HEK293 (cell line): ENCODE measurements around the gene SH3PXD2B.

Experiments used
- CTCF ChIA-PET: fragments of 350-600 bp; formaldehyde crosslinking; extraction: SDS; loops from one replicate; lab custom pipeline; 2021; ENCODE audit warnings: antibody characterized with exemption; lab: Yijun Ruan, JAX
- POLR2A ChIA-PET: fragments of 300-600 bp; formaldehyde crosslinking; extraction: SDS; loops from one replicate; lab custom pipeline; 2020; ENCODE audit warnings: antibody characterized with exemption, inconsistent platforms; lab: Yijun Ruan, JAX
- H3K27ac ChIP-seq: fragments of 200-500 bp; sonication (Bioruptor generic); 2 replicates; pipeline ENCODE4 v1.5.1; 2014; ENCODE audit warnings: low read depth, low read length, control low read depth, inconsistent platforms; ENCODE audit errors: extremely low read depth
- H3K36me3 ChIP-seq, 2 experiments: fragments of 200-500 bp in 1 of 2; sonication (Bioruptor generic) in 1 of 2; 1 replicate in 1 of 2; 2 replicates in 1 of 2; pipeline ENCODE4 v1.5.1; 2014 to 2017; ENCODE audit warnings: inconsistent platforms in 2 of 2, low read length in 2 of 2; ENCODE audit not compliant: control insufficient read depth in 2 of 2, insufficient read depth in 1 of 2
- H3K4me1 ChIP-seq: fragments of 200-500 bp; sonication (Bioruptor generic); 2 replicates; pipeline ENCODE4 v1.5.1; 2014; ENCODE audit warnings: mild to moderate bottlenecking, low read length, inconsistent platforms; ENCODE audit not compliant: control insufficient read depth, insufficient read depth
- H3K4me3 ChIP-seq: 2 replicates; pipeline ENCODE4 v1.5.1; 2011; ENCODE audit warnings: low read depth, mild to moderate bottlenecking, control low read depth, low read length, moderate library complexity
- H3K9me3 ChIP-seq: fragments of 200-500 bp; sonication (Bioruptor generic); 2 replicates; pipeline ENCODE4 v1.5.1; 2014; ENCODE audit warnings: low read depth, low read length, inconsistent platforms; ENCODE audit not compliant: control insufficient read depth, insufficient read depth
- MYNN ChIP-seq: fragments of 450-650 bp; formaldehyde crosslinking; IDR thresholded peaks from 2 replicates; pipeline ENCODE4 v1.5.1; 2016; ENCODE audit warnings: missing biosample characterization, missing genetic modification characterization, borderline replicate concordance
- PRDM4 ChIP-seq: fragments of 450-650 bp; formaldehyde crosslinking; IDR thresholded peaks from 2 replicates; pipeline ENCODE4 v1.5.1; 2017; ENCODE audit warnings: missing biosample characterization, missing genetic modification characterization
- YY2 ChIP-seq: fragments of 450-650 bp; formaldehyde crosslinking; IDR thresholded peaks from 2 replicates; pipeline ENCODE4 v1.5.1; 2016; ENCODE audit warnings: missing biosample characterization, missing genetic modification characterization
- ZBTB17 ChIP-seq: fragments of 450-650 bp; formaldehyde crosslinking; IDR thresholded peaks from 2 replicates; pipeline ENCODE4 v1.5.1; 2016; ENCODE audit warnings: missing biosample characterization, missing genetic modification characterization
- ZBTB26 ChIP-seq: fragments of 450-650 bp; formaldehyde crosslinking; optimal IDR thresholded peaks from 2 replicates; pipeline ENCODE3; 2016; ENCODE audit warnings: missing biosample characterization, mild to moderate bottlenecking, missing genetic modification characterization
- ZFP3 ChIP-seq: fragments of 450-650 bp; formaldehyde crosslinking; IDR thresholded peaks from 2 replicates; pipeline ENCODE4 v1.5.1; 2016; ENCODE audit warnings: low read depth, missing biosample characterization, missing genetic modification characterization
- ZNF114 ChIP-seq: fragments of 450-650 bp; formaldehyde crosslinking; IDR thresholded peaks from 2 replicates; pipeline ENCODE4 v1.5.0; 2017; ENCODE audit warnings: missing biosample characterization, missing genetic modification characterization
- ZNF366 ChIP-seq: fragments of 450-650 bp; formaldehyde crosslinking; conservative IDR thresholded peaks from 2 replicates; pipeline ENCODE4 v1.5.1; 2016; ENCODE audit warnings: missing biosample characterization, missing genetic modification characterization
- ZNF561 ChIP-seq: fragments of 450-650 bp; IDR thresholded peaks from 2 replicates; pipeline ENCODE4 v1.5.1; 2018; ENCODE audit warnings: missing biosample characterization, missing genetic modification characterization, borderline replicate concordance
- ZNF580 ChIP-seq: fragments of 450-650 bp; formaldehyde crosslinking; IDR thresholded peaks from 2 replicates; pipeline ENCODE4 v1.5.1; 2016; ENCODE audit warnings: missing biosample characterization, missing genetic modification characterization
- ZNF623 ChIP-seq: fragments of 450-650 bp; formaldehyde crosslinking; IDR thresholded peaks from 2 replicates; pipeline ENCODE4 v1.5.1; 2016; ENCODE audit warnings: missing biosample characterization, missing genetic modification characterization
- ZNF670 ChIP-seq: fragments of 450-650 bp; formaldehyde crosslinking; IDR thresholded peaks from 2 replicates; pipeline ENCODE4 v1.5.1; 2016; ENCODE audit warnings: missing biosample characterization, missing genetic modification characterization, low read depth
- ZSCAN4 ChIP-seq: fragments of 450-650 bp; formaldehyde crosslinking; IDR thresholded peaks from 2 replicates; pipeline ENCODE4 v1.5.1; 2017; ENCODE audit warnings: missing biosample characterization, missing genetic modification characterization

The SH3PXD2B gene

GRCh38 chr5:172486451-172486850 lies 32.1 kb upstream of the SH3PXD2B start:
- ChIA-PET CTCF (no interaction called here), POLR2A (no interaction called here)
- H3K4me3 ChIP-seq = no peak overlapping the region
- H3K9me3 ChIP-seq = no peaks in the 10 kb centered on the region
- no peak for TF ChIP-seq ZNF114 (tag by site-specific recombination)
- no peak for TF ChIP-seq YY2 (tag by site-specific recombination)
- TF ChIP-seq ZBTB17 (tag by site-specific recombination) = no peak
- TF ChIP-seq ZNF561 (tag by site-specific recombination) = no peak
- H3K4me1 ChIP-seq = no peaks in the 10 kb centered on the region
- H3K27ac ChIP-seq = no peak overlapping the region
- no peaks in the 10 kb centered on the region for H3K36me3 ChIP-seq

GRCh38 chr5:172485511-172486202 lies 31.3 kb upstream of the SH3PXD2B start:
- Histone ChIP-seq H3K27ac (no peak overlapping the region), H3K9me3 (no peaks in the 10 kb centered on the region), H3K4me1 (no peaks in the 10 kb centered on the region), H3K36me3 (no peaks in the 10 kb centered on the region), H3K4me3 (no peak overlapping the region)
- POLR2A ChIA-PET = no interaction called here
- CTCF ChIA-PET = no interaction called here
- TF ChIP-seq ZNF580 (tag by site-specific recombination) (no peak), PRDM4 (peak; percentile 42; the same call in 1 of the 2 replicates), ZNF623 (tag by site-specific recombination) (peak; percentile 90), MYNN (tag by site-specific recombination) (no peak), ZNF670 (no peak), ZFP3 (tag by site-specific recombination) (no peak)

GRCh38 chr5:172484664-172485063 lies 30.3 kb upstream of the SH3PXD2B start:
- H3K36me3 ChIP-seq = no peaks in the 10 kb centered on the region
- TF ChIP-seq ZBTB26 (tag by site-specific recombination) (peak; percentile 22), ZNF366 (no peak), ZSCAN4 (tag by site-specific recombination) (peak; percentile 95)
- H3K4me3 ChIP-seq = no peak overlapping the region
- H3K4me1 ChIP-seq = no peaks in the 10 kb centered on the region
- ChIA-PET POLR2A (no interaction called here), CTCF (interaction anchor here (7.0 kb wide), 1 partner anchor 214 kb away, joined by 159 read pairs; no protein-coding TSS in a partner anchor)
- no peak overlapping the region for H3K27ac ChIP-seq
- no peaks in the 10 kb centered on the region for H3K9me3 ChIP-seq
